HEK293T (cell line): ENCODE results near the gene LRMDA.

Source experiments
- BHLHE40 ChIP-seq: fragments of 450-650 bp; IDR thresholded peaks from 2 replicates; pipeline ENCODE4 v1.6.1; 2016; ENCODE audit warnings: mild to moderate bottlenecking, moderate library complexity, borderline replicate concordance
- ELF4 ChIP-seq: fragments of 450-650 bp; IDR thresholded peaks from 2 replicates; pipeline ENCODE4 v1.6.1; 2017; ENCODE audit warnings: antibody characterized with exemption
- FOXK2 ChIP-seq: fragments of 450-650 bp; IDR thresholded peaks from 2 replicates; pipeline ENCODE4 v1.6.1; 2016; ENCODE audit warnings: mild to moderate bottlenecking
- L3MBTL2 ChIP-seq: fragments of 450-650 bp; conservative IDR thresholded peaks from 2 replicates; pipeline ENCODE4 v1.6.1; 2016; ENCODE audit warnings: mild to moderate bottlenecking
- NFRKB ChIP-seq: fragments of 450-650 bp; IDR thresholded peaks from 2 replicates; pipeline ENCODE4 v1.6.1; 2016; ENCODE audit warnings: mild to moderate bottlenecking, moderate library complexity
- SP1 ChIP-seq: fragments of 450-650 bp; IDR thresholded peaks from 2 replicates; pipeline ENCODE4 v1.6.1; 2017

DNA sequence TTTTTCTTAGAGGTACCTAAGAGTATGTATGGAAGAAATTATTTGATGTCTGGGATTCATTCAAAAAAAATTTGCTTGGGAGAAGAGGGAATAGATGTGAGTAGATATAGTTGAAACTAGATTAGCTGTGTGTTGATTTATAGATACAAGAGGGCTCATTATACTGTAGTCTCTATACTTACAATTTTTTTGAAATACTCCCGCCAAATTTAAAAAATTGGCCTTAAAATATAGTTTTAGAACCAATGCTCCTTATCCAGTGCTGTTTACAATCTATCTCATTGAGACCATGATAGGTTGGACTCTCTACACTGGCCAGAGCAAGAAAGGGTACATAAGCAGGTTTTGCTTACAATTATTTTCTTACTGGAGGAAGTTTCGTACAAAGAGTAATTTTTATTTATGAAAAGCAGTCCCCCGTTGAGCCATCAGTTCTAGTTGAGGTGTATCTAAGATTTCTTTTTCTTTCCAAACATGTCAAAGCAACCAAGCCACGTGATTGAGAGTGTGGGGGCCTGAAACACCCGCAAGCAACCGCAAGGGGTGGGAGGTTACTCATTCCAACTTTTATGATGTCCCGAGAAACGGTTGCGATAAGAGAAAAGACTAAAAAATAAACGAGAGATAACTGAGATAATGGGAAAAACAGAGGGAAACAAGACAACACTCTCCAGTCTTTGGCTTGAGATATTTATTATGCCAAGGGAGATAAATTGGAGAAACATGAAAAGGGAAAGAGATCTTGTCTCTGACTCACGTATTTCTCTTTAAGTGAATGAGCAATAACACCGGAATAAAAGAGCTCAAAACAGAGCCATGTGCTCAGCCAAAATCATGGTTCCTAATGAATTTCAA is 729.2 kb downstream of the LRMDA start:
- TF ChIP-seq FOXK2 (no peak), NFRKB (no peak), BHLHE40 (no peak), L3MBTL2 (no peak; the same call in 1 of the 2 replicates), SP1 (no peak), ELF4 (no peak)
